SK-N-SH treated with all-trans-retinoic acid at 6 μM for 48 hours (cell line): ENCODE data around the gene HRAS.

Experiments used
- ATAC-seq: fragments of 200-7000 bp; cut with Tn5 transposase; 3 replicates; pipeline ENCODE4 v1.9.1; 2020; ENCODE audit warnings: mild to moderate bottlenecking, moderate library complexity
- ARNTL ChIP-seq: fragments of 450-650 bp; formaldehyde crosslinking; IDR thresholded peaks from 2 replicates; pipeline ENCODE4 v1.5.0; 2020; ENCODE audit warnings: low read depth, mild to moderate bottlenecking, moderate library complexity, borderline replicate concordance
- BACH2 ChIP-seq: fragments of 250-450 bp; sonication (Bioruptor Pico); IDR thresholded peaks from 2 replicates; pipeline ENCODE4 v1.9.0; 2021; ENCODE audit warnings: mild to moderate bottlenecking, borderline replicate concordance
- CSDC2 ChIP-seq: fragments of 250-450 bp; sonication (Bioruptor Pico); IDR thresholded peaks from 2 replicates; pipeline ENCODE4 v1.5.0; 2020; ENCODE audit warnings: mild to moderate bottlenecking, moderate library complexity
- ESRRG ChIP-seq: fragments of 250-450 bp; sonication (Bioruptor Pico); IDR thresholded peaks from 2 replicates; pipeline ENCODE4 v1.6.1; 2021; ENCODE audit warnings: mild to moderate bottlenecking
- GLIS3 ChIP-seq: fragments of 250-450 bp; sonication (Bioruptor Pico); IDR thresholded peaks from 2 replicates; pipeline ENCODE4 v1.5.0; 2020; ENCODE audit warnings: mild to moderate bottlenecking, moderate library complexity
- ISL1 ChIP-seq: fragments of 250-450 bp; sonication (Bioruptor Pico); IDR thresholded peaks from 2 replicates; pipeline ENCODE4 v2.1.2; 2022; ENCODE audit warnings: mild to moderate bottlenecking, moderate library complexity
- OSR1 ChIP-seq: fragments of 250-450 bp; sonication (Bioruptor Pico); IDR thresholded peaks from 2 replicates; pipeline ENCODE4 v1.8.0; 2022; ENCODE audit warnings: moderate library complexity, mild to moderate bottlenecking, inconsistent platforms
- PPARA ChIP-seq: fragments of 250-450 bp; sonication (Bioruptor Pico); IDR thresholded peaks from 2 replicates; pipeline ENCODE4 v1.5.0; 2020; ENCODE audit warnings: mild to moderate bottlenecking, borderline replicate concordance
- RARB ChIP-seq: fragments of 250-450 bp; sonication (Bioruptor Pico); IDR thresholded peaks from 2 replicates; pipeline ENCODE4 v1.8.0; 2021; ENCODE audit warnings: mild to moderate bottlenecking, moderate library complexity
- SNAI2 ChIP-seq: fragments of 250-450 bp; sonication (Bioruptor Pico); IDR thresholded peaks from 2 replicates; pipeline ENCODE4 v1.5.0; 2020; ENCODE audit warnings: mild to moderate bottlenecking, moderate library complexity
- TCF4 ChIP-seq: fragments of 250-450 bp; sonication (Bioruptor Pico); IDR thresholded peaks from 2 replicates; pipeline ENCODE4 v1.8.0; 2021; ENCODE audit warnings: mild to moderate bottlenecking, moderate library complexity, borderline replicate concordance
- TOX ChIP-seq: fragments of 250-450 bp; sonication (Bioruptor Pico); IDR thresholded peaks from 2 replicates; pipeline ENCODE4 v1.8.0; 2021; ENCODE audit warnings: mild to moderate bottlenecking, moderate library complexity, borderline replicate concordance
- ZC3H10 ChIP-seq: fragments of 250-450 bp; sonication (Bioruptor Pico); IDR thresholded peaks from 2 replicates; pipeline ENCODE4 v1.5.1; 2021; ENCODE audit warnings: mild to moderate bottlenecking, moderate library complexity
- ZFP3 ChIP-seq: fragments of 250-450 bp; sonication (Bioruptor Pico); IDR thresholded peaks from 2 replicates; pipeline ENCODE4 v1.5.0; 2020; ENCODE audit warnings: mild to moderate bottlenecking, moderate library complexity
- ZNF565 ChIP-seq: fragments of 450-650 bp; formaldehyde crosslinking; conservative IDR thresholded peaks from 2 replicates; pipeline ENCODE4 v1.5.0; 2020; ENCODE audit warnings: low read depth, mild to moderate bottlenecking, moderate library complexity
- ZNF70 ChIP-seq: fragments of 450-650 bp; formaldehyde crosslinking; IDR thresholded peaks from 2 replicates; pipeline ENCODE4 v1.5.0; 2020; ENCODE audit warnings: mild to moderate bottlenecking, moderate library complexity
- ZNF8 ChIP-seq: fragments of 450-650 bp; formaldehyde crosslinking; IDR thresholded peaks from 2 replicates; pipeline ENCODE4 v1.5.0; 2020; ENCODE audit warnings: mild to moderate bottlenecking, moderate library complexity
- TF ChIP-seq, protein P1 (sequence below): fragments of 250-450 bp; sonication (Bioruptor Pico); IDR thresholded peaks from 2 replicates; pipeline ENCODE4 v1.5.1; 2020; ENCODE audit warnings: low read depth, mild to moderate bottlenecking, moderate library complexity
- TF ChIP-seq, protein P2 (sequence below): fragments of 250-450 bp; sonication (Bioruptor Pico); IDR thresholded peaks from 2 replicates; pipeline ENCODE4 v1.5.0; 2020; ENCODE audit warnings: mild to moderate bottlenecking, moderate library complexity
- TF ChIP-seq, protein P3 (sequence below): fragments of 250-450 bp; sonication (Bioruptor Pico); IDR thresholded peaks from 2 replicates; pipeline ENCODE4 v1.5.1; 2021; ENCODE audit warnings: mild to moderate bottlenecking, moderate library complexity
- TF ChIP-seq, protein P4 (sequence below): fragments of 250-450 bp; sonication (Bioruptor Pico); IDR thresholded peaks from 2 replicates; pipeline ENCODE4 v1.8.0; 2020; ENCODE audit warnings: mild to moderate bottlenecking, moderate library complexity, borderline replicate concordance
- TF ChIP-seq, protein P5 (sequence below): fragments of 250-450 bp; sonication (Bioruptor Pico); IDR thresholded peaks from 2 replicates; pipeline ENCODE4 v1.8.0; 2021; ENCODE audit warnings: low read depth, mild to moderate bottlenecking, moderate library complexity, borderline replicate concordance

The HRAS gene

DNA sequence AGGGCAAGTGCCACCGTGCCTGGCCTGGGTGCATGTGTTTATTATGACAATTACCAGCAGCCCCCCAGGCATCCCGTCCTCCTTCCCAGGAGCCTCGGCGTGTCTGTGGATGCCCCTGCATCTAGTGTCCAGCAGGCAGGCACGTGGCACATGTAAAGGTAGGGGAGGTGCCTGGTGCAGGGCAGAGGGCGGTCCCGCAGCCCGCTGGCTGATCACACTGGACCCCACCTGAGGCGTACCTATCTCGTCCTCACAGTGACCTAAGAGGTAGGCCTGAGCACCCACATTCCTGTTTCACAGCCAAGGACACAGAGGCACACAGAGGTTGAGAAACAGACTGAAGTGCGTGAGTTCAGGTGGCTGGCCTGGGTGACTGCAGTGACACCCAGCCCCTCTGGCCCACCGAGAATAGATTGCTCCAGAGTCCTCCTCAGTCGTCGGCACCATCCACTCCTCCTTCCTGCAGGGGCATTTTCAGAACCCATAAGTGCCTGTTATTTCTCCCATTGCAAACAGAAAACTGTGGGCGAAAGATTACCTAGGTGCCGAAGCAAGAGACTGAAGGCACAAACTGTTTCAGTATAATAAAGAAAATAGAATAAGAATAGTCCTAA, 37.9 kb upstream of the HRAS start:
- ATAC-seq, result no peak

DNA sequence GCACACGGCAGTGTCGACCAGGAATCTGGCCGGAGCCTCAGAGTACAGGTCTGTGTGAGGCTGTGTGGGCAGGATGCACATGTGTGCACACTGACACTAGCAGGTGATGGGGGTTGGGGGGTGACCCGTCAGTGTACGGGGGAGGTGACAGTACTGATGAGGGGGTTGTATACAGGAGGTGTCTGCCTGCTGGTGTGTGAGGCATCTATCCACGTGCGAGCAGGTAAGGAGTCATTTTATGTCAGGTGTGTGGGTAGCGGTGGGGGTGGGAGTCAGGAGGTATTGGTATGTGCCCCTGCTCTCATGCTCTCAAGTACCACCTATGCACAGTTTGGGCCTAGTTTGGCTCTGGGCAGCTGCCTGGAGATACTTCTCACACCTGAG, 36.4 kb upstream of the HRAS start:
- TF ChIP-seq BACH2 (CRISPR knock-in tag) (no peak), TCF4 (no peak), TOX (CRISPR knock-in tag) (no peak), ZNF565 (no peak), ZNF70 (no peak), ISL1 (CRISPR knock-in tag) (no peak), GLIS3 (CRISPR knock-in tag) (no peak), OSR1 (no peak), CSDC2 (CRISPR knock-in tag) (no peak), ZC3H10 (no peak), ZNF8 (CRISPR knock-in tag) (no peak), ZFP3 (CRISPR knock-in tag) (no peak)
- TF ChIP-seq, protein P1, sequence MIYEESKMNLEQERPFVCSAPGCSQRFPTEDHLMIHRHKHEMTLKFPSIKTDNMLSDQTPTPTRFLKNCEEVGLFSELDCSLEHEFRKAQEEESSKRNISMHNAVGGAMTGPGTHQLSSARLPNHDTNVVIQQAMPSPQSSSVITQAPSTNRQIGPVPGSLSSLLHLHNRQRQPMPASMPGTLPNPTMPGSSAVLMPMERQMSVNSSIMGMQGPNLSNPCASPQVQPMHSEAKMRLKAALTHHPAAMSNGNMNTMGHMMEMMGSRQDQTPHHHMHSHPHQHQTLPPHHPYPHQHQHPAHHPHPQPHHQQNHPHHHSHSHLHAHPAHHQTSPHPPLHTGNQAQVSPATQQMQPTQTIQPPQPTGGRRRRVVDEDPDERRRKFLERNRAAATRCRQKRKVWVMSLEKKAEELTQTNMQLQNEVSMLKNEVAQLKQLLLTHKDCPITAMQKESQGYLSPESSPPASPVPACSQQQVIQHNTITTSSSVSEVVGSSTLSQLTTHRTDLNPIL, result no peak
- no peak for ATAC-seq

More for the DNA sequence above, 37.9 kb upstream of the HRAS start:
- TF ChIP-seq ZNF70, result no peak
- no peak for TF ChIP-seq RARB
- no peak for TF ChIP-seq ESRRG (CRISPR knock-in tag)
- no peak for TF ChIP-seq OSR1
- TF ChIP-seq, protein P2, sequence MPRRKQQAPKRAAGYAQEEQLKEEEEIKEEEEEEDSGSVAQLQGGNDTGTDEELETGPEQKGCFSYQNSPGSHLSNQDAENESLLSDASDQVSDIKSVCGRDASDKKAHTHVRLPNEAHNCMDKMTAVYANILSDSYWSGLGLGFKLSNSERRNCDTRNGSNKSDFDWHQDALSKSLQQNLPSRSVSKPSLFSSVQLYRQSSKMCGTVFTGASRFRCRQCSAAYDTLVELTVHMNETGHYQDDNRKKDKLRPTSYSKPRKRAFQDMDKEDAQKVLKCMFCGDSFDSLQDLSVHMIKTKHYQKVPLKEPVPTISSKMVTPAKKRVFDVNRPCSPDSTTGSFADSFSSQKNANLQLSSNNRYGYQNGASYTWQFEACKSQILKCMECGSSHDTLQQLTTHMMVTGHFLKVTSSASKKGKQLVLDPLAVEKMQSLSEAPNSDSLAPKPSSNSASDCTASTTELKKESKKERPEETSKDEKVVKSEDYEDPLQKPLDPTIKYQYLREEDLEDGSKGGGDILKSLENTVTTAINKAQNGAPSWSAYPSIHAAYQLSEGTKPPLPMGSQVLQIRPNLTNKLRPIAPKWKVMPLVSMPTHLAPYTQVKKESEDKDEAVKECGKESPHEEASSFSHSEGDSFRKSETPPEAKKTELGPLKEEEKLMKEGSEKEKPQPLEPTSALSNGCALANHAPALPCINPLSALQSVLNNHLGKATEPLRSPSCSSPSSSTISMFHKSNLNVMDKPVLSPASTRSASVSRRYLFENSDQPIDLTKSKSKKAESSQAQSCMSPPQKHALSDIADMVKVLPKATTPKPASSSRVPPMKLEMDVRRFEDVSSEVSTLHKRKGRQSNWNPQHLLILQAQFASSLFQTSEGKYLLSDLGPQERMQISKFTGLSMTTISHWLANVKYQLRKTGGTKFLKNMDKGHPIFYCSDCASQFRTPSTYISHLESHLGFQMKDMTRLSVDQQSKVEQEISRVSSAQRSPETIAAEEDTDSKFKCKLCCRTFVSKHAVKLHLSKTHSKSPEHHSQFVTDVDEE (CRISPR knock-in tag), result no peak
- TF ChIP-seq TCF4, result no peak
- TF ChIP-seq, protein P1, result no peak
- TF ChIP-seq ZFP3 (CRISPR knock-in tag), result no peak
- TF ChIP-seq ZNF565, result no peak
- TF ChIP-seq ARNTL (CRISPR knock-in tag), result no peak
- TF ChIP-seq, protein P3, sequence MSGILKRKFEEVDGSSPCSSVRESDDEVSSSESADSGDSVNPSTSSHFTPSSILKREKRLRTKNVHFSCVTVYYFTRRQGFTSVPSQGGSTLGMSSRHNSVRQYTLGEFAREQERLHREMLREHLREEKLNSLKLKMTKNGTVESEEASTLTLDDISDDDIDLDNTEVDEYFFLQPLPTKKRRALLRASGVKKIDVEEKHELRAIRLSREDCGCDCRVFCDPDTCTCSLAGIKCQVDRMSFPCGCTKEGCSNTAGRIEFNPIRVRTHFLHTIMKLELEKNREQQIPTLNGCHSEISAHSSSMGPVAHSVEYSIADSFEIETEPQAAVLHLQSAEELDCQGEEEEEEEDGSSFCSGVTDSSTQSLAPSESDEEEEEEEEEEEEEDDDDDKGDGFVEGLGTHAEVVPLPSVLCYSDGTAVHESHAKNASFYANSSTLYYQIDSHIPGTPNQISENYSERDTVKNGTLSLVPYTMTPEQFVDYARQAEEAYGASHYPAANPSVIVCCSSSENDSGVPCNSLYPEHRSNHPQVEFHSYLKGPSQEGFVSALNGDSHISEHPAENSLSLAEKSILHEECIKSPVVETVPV (CRISPR knock-in tag), result no peak
- TF ChIP-seq, protein P4, sequence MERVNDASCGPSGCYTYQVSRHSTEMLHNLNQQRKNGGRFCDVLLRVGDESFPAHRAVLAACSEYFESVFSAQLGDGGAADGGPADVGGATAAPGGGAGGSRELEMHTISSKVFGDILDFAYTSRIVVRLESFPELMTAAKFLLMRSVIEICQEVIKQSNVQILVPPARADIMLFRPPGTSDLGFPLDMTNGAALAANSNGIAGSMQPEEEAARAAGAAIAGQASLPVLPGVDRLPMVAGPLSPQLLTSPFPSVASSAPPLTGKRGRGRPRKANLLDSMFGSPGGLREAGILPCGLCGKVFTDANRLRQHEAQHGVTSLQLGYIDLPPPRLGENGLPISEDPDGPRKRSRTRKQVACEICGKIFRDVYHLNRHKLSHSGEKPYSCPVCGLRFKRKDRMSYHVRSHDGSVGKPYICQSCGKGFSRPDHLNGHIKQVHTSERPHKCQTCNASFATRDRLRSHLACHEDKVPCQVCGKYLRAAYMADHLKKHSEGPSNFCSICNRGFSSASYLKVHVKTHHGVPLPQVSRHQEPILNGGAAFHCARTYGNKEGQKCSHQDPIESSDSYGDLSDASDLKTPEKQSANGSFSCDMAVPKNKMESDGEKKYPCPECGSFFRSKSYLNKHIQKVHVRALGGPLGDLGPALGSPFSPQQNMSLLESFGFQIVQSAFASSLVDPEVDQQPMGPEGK (CRISPR knock-in tag), result no peak
- TF ChIP-seq PPARA (CRISPR knock-in tag), result no peak
- no peak for TF ChIP-seq BACH2 (CRISPR knock-in tag)
- TF ChIP-seq, protein P5, sequence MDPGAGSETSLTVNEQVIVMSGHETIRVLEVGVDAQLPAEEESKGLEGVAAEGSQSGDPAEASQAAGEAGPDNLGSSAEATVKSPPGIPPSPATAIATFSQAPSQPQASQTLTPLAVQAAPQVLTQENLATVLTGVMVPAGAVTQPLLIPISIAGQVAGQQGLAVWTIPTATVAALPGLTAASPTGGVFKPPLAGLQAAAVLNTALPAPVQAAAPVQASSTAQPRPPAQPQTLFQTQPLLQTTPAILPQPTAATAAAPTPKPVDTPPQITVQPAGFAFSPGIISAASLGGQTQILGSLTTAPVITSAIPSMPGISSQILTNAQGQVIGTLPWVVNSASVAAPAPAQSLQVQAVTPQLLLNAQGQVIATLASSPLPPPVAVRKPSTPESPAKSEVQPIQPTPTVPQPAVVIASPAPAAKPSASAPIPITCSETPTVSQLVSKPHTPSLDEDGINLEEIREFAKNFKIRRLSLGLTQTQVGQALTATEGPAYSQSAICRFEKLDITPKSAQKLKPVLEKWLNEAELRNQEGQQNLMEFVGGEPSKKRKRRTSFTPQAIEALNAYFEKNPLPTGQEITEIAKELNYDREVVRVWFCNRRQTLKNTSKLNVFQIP (CRISPR knock-in tag), result no peak
- TF ChIP-seq SNAI2 (CRISPR knock-in tag), result no peak
- TF ChIP-seq TOX (CRISPR knock-in tag), result no peak
